WTC11 (cell line): ENCODE results near the gene B4GAT1. TPM values are rescaled to one million over a fixed set of nuclear protein-coding genes. Genes with fewer than 3 reads are reported as not detected.

Source experiments
- ATAC-seq: fragments of 200-7000 bp; cut with Tn5 transposase; 2 replicates; pipeline ENCODE4 v1.10.0; 2021; ENCODE audit warnings: mild to moderate bottlenecking, moderate library complexity
- CTCF ChIA-PET: fragments of 300-600 bp; sonication (Branson Sonifier 250); formaldehyde crosslinking; loops from one replicate; lab custom pipeline; 2021; ENCODE audit warnings: antibody characterized with exemption; lab: Charles Lee
- POLR2A ChIA-PET: fragments of 350-600 bp; sonication (Branson Sonifier 250); formaldehyde crosslinking; loops from one replicate; lab custom pipeline; 2021; ENCODE audit warnings: antibody characterized with exemption; lab: Charles Lee
- DNase-seq: peaks from one replicate; pipeline ENCODE4 v3.0.0; 2021; ENCODE audit warnings: low spot score
- H3K27ac Mint-ChIP-seq: 2 replicates; pipeline ENCODE4 v1.8.0; 2021; ENCODE audit warnings: mixed read lengths
- H3K27me3 Mint-ChIP-seq: 2 replicates; pipeline ENCODE4 v1.8.0; 2021; ENCODE audit warnings: low read depth, mild to moderate bottlenecking, moderate library complexity, mixed read lengths
- H3K36me3 Mint-ChIP-seq: 2 replicates; pipeline ENCODE4 v1.8.0; 2021; ENCODE audit warnings: mixed read lengths
- H3K4me1 Mint-ChIP-seq: 2 replicates; pipeline ENCODE4 v1.8.0; 2022; ENCODE audit warnings: mixed read lengths
- H3K4me3 Mint-ChIP-seq: 2 replicates; pipeline ENCODE4 v1.8.0; 2021; ENCODE audit warnings: mild to moderate bottlenecking, moderate library complexity, mixed read lengths
- H3K9me3 Mint-ChIP-seq: 2 replicates; pipeline ENCODE4 v1.8.0; 2021; ENCODE audit warnings: mixed read lengths
- CREB1 ChIP-seq: sonication (generic); formaldehyde crosslinking; IDR thresholded peaks from 2 replicates; pipeline ENCODE4 v1.8.0; 2023; ENCODE audit warnings: mild to moderate bottlenecking, missing genetic modification reagents
- CREM ChIP-seq: sonication (generic); formaldehyde crosslinking; IDR thresholded peaks from 2 replicates; pipeline ENCODE4 v1.8.1; 2022; ENCODE audit warnings: mild to moderate bottlenecking, missing genetic modification reagents, moderate library complexity
- ELF4 ChIP-seq: sonication (generic); formaldehyde crosslinking; IDR thresholded peaks from 2 replicates; pipeline ENCODE4 v1.8.1; 2022; ENCODE audit warnings: low read depth, mild to moderate bottlenecking, moderate library complexity, missing genetic modification reagents
- ESRRA ChIP-seq: sonication (generic); formaldehyde crosslinking; IDR thresholded peaks from 2 replicates; pipeline ENCODE4 v1.8.1; 2022; ENCODE audit warnings: mild to moderate bottlenecking, missing genetic modification reagents, borderline replicate concordance
- ETV6 ChIP-seq: sonication (generic); formaldehyde crosslinking; IDR thresholded peaks from 2 replicates; pipeline ENCODE4 v1.8.1; 2022; ENCODE audit warnings: mild to moderate bottlenecking, missing genetic modification reagents
- GABPB1 ChIP-seq: sonication (generic); formaldehyde crosslinking; IDR thresholded peaks from 2 replicates; pipeline ENCODE4 v1.8.1; 2023; ENCODE audit warnings: mild to moderate bottlenecking, missing genetic modification reagents
- GRHL2 ChIP-seq: fragments of 250-450 bp; sonication (Bioruptor Pico); IDR thresholded peaks from 2 replicates; pipeline ENCODE4 v1.8.0; 2022; ENCODE audit warnings: mild to moderate bottlenecking, moderate library complexity; ENCODE audit not compliant: insufficient replicate concordance, severe bottlenecking
- GTF2I ChIP-seq: fragments of 250-450 bp; sonication (Bioruptor Pico); conservative IDR thresholded peaks from 2 replicates; pipeline ENCODE4 v1.4.0; 2021; ENCODE audit warnings: mild to moderate bottlenecking
- IRF2 ChIP-seq: sonication (generic); formaldehyde crosslinking; IDR thresholded peaks from 2 replicates; pipeline ENCODE4 v1.8.0; 2022; ENCODE audit warnings: low read depth, missing genetic modification reagents, borderline replicate concordance
- JUN ChIP-seq: sonication (generic); formaldehyde crosslinking; IDR thresholded peaks from 2 replicates; pipeline ENCODE4 v1.8.0; 2023; ENCODE audit warnings: mild to moderate bottlenecking, missing genetic modification reagents
- OVOL2 ChIP-seq: fragments of 250-450 bp; sonication (Bioruptor Pico); IDR thresholded peaks from 2 replicates; pipeline ENCODE4 v1.9.0; 2021; ENCODE audit warnings: mild to moderate bottlenecking, borderline replicate concordance
- TEAD4 ChIP-seq: sonication (generic); formaldehyde crosslinking; IDR thresholded peaks from 2 replicates; pipeline ENCODE4 v1.8.0; 2022; ENCODE audit warnings: mild to moderate bottlenecking, missing genetic modification reagents
- TP53 ChIP-seq: sonication (generic); formaldehyde crosslinking; IDR thresholded peaks from 2 replicates; pipeline ENCODE4 v1.8.1; 2023; ENCODE audit warnings: mild to moderate bottlenecking, missing genetic modification reagents
- ZNF416 ChIP-seq: fragments of 250-450 bp; sonication (Bioruptor Pico); IDR thresholded peaks from 2 replicates; pipeline ENCODE4 v1.9.0; 2021; ENCODE audit warnings: mild to moderate bottlenecking, inconsistent platforms
- ZNF423 ChIP-seq: fragments of 250-450 bp; sonication (Bioruptor Pico); IDR thresholded peaks from 2 replicates; pipeline ENCODE4 v2.1.2; 2022; ENCODE audit warnings: mild to moderate bottlenecking, moderate library complexity
- total RNA-seq: library from RNA; stranded (reverse); gene quantifications from 3 replicates; pipeline ENCODE4 v1.2.3, GENCODE V29; 2021
- TF ChIP-seq, protein P1 (sequence below): fragments of 200-600 bp; IDR thresholded peaks from 2 replicates; pipeline ENCODE4 v1.8.0; 2022; ENCODE audit warnings: antibody characterized with exemption
- TF ChIP-seq, protein P2 (sequence below): fragments of 250-450 bp; sonication (Bioruptor Pico); IDR thresholded peaks from 2 replicates; pipeline ENCODE4 v1.9.0; 2021; ENCODE audit warnings: mild to moderate bottlenecking
- TF ChIP-seq, protein P3 (sequence below): sonication (generic); formaldehyde crosslinking; IDR thresholded peaks from 2 replicates; pipeline ENCODE4 v1.8.1; 2023; ENCODE audit warnings: mild to moderate bottlenecking, missing genetic modification reagents
- TF ChIP-seq, protein P4 (sequence below): sonication (generic); formaldehyde crosslinking; IDR thresholded peaks from 2 replicates; pipeline ENCODE4 v1.8.1; 2023; ENCODE audit warnings: mild to moderate bottlenecking, moderate library complexity, missing genetic modification reagents

The B4GAT1 gene
- total RNA-seq, 1 experiment from 2014 or later, result 34.1 TPM

DNA sequence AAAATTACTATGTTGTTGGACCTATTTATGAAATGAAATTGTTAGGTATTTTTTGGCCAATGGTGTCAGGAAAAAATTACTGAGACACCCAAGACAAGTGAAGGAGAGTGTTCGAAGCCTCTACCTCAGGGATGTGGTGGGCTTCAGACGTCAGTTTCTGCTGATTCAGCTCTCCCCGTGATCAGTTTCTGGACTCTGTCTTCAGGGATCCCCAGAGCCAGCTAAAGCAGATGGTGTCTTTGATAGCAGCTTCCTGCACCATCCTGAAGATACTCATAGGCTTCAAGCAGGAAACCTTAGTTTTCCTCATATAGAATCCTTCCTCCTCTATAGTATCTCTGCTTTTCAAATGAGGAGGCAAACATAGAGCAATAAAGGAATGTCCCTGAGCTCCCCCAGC, 38.0 kb downstream of the B4GAT1 start (continued):
- TF ChIP-seq, protein P1, sequence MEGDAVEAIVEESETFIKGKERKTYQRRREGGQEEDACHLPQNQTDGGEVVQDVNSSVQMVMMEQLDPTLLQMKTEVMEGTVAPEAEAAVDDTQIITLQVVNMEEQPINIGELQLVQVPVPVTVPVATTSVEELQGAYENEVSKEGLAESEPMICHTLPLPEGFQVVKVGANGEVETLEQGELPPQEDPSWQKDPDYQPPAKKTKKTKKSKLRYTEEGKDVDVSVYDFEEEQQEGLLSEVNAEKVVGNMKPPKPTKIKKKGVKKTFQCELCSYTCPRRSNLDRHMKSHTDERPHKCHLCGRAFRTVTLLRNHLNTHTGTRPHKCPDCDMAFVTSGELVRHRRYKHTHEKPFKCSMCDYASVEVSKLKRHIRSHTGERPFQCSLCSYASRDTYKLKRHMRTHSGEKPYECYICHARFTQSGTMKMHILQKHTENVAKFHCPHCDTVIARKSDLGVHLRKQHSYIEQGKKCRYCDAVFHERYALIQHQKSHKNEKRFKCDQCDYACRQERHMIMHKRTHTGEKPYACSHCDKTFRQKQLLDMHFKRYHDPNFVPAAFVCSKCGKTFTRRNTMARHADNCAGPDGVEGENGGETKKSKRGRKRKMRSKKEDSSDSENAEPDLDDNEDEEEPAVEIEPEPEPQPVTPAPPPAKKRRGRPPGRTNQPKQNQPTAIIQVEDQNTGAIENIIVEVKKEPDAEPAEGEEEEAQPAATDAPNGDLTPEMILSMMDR, result no peak
- TF ChIP-seq TEAD4 (no peak), GABPB1 (CRISPR knock-in tag) (no peak), ESRRA (CRISPR knock-in tag) (no peak), ZNF423 (CRISPR knock-in tag) (no peak), ETV6 (CRISPR knock-in tag) (no peak)
- TF ChIP-seq, protein P2, sequence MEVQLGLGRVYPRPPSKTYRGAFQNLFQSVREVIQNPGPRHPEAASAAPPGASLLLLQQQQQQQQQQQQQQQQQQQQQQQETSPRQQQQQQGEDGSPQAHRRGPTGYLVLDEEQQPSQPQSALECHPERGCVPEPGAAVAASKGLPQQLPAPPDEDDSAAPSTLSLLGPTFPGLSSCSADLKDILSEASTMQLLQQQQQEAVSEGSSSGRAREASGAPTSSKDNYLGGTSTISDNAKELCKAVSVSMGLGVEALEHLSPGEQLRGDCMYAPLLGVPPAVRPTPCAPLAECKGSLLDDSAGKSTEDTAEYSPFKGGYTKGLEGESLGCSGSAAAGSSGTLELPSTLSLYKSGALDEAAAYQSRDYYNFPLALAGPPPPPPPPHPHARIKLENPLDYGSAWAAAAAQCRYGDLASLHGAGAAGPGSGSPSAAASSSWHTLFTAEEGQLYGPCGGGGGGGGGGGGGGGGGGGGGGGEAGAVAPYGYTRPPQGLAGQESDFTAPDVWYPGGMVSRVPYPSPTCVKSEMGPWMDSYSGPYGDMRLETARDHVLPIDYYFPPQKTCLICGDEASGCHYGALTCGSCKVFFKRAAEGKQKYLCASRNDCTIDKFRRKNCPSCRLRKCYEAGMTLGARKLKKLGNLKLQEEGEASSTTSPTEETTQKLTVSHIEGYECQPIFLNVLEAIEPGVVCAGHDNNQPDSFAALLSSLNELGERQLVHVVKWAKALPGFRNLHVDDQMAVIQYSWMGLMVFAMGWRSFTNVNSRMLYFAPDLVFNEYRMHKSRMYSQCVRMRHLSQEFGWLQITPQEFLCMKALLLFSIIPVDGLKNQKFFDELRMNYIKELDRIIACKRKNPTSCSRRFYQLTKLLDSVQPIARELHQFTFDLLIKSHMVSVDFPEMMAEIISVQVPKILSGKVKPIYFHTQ (CRISPR knock-in tag), result no peak

DNA sequence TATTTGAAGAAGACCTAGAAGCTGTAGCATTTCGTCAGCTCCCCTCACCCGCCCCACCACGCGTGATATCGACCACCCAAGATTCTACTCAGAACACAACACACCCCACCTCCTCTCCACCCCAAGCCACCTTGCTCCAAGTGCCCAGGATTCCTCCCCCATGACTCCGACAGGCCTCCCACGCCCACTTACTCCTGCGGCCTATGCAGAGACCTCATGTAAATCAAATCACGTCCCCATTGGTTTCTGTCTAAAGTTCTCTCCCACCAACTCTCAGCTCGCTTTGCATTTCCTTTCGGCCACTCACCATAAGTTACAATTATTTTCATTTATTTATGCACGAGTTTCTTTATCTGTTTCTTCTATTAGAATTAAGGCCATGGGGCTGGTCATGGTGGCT, 44.8 kb downstream of the B4GAT1 start:
- no peaks in the 10 kb centered on the region for H3K9me3 Mint-ChIP-seq
- peaks cover under 1% of the 10 kb centered on the region; the same call in 1 of the 2 replicates for H3K4me1 Mint-ChIP-seq
- TF ChIP-seq TP53 (CRISPR knock-in tag) (no peak), GRHL2 (no peak), JUN (no peak), OVOL2 (no peak), ELF4 (CRISPR knock-in tag) (no peak), GTF2I (CRISPR knock-in tag) (no peak), CREM (CRISPR knock-in tag) (no peak), ZNF416 (CRISPR knock-in tag) (no peak), CREB1 (CRISPR knock-in tag) (no peak), IRF2 (CRISPR knock-in tag) (no peak), GABPB1 (CRISPR knock-in tag) (no peak)
- TF ChIP-seq, protein P3, sequence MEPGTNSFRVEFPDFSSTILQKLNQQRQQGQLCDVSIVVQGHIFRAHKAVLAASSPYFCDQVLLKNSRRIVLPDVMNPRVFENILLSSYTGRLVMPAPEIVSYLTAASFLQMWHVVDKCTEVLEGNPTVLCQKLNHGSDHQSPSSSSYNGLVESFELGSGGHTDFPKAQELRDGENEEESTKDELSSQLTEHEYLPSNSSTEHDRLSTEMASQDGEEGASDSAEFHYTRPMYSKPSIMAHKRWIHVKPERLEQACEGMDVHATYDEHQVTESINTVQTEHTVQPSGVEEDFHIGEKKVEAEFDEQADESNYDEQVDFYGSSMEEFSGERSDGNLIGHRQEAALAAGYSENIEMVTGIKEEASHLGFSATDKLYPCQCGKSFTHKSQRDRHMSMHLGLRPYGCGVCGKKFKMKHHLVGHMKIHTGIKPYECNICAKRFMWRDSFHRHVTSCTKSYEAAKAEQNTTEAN (CRISPR knock-in tag), result no peak
- TF ChIP-seq, protein P4, sequence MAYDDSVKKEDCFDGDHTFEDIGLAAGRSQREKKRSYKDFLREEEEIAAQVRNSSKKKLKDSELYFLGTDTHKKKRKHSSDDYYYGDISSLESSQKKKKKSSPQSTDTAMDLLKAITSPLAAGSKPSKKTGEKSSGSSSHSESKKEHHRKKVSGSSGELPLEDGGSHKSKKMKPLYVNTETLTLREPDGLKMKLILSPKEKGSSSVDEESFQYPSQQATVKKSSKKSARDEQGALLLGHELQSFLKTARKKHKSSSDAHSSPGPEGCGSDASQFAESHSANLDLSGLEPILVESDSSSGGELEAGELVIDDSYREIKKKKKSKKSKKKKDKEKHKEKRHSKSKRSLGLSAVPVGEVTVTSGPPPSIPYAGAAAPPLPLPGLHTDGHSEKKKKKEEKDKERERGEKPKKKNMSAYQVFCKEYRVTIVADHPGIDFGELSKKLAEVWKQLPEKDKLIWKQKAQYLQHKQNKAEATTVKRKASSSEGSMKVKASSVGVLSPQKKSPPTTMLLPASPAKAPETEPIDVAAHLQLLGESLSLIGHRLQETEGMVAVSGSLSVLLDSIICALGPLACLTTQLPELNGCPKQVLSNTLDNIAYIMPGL (CRISPR knock-in tag), result no peak
- ATAC-seq, result no peak
- H3K4me3 Mint-ChIP-seq, result no peak overlapping the region
- CTCF ChIA-PET, result interaction anchor here (1.0 to 7.3 kb wide), 3 partner anchors 10 to 23 kb away, joined by 3 to 79 read pairs (median 5); no protein-coding TSS in a partner anchor
- no peak for DNase-seq
- H3K27ac Mint-ChIP-seq, result no peak overlapping the region
- H3K36me3 Mint-ChIP-seq, result no peaks in the 10 kb centered on the region
- POLR2A ChIA-PET, result no interaction called here
- peaks cover 4% of the 10 kb centered on the region for H3K27me3 Mint-ChIP-seq
